K562 (cell line): Measurements from ENCODE around the gene CD151. TPM values are rescaled to one million over a fixed set of nuclear protein-coding genes. Genes with fewer than 3 reads are reported as not detected.

Experiments used
- HOMEZ ChIP-seq: fragments of 250-450 bp; sonication (Bioruptor Pico); IDR thresholded peaks from 2 replicates; pipeline ENCODE4 v1.4.0; 2020; ENCODE audit warnings: mild to moderate bottlenecking, moderate library complexity
- MAFG ChIP-seq: fragments of 450-650 bp; conservative IDR thresholded peaks from 2 replicates; pipeline ENCODE4 v1.6.1; 2016; ENCODE audit warnings: missing genetic modification characterization, missing compliant biosample characterization
- MLLT1 ChIP-seq, 2 experiments: fragments of 450-650 bp; IDR thresholded peaks; 2 replicates each; pipeline ENCODE4 v1.6.1; 2016
- NKRF ChIP-seq: fragments of 450-650 bp; IDR thresholded peaks from 2 replicates; pipeline ENCODE4 v1.6.1; 2016; ENCODE audit warnings: borderline replicate concordance
- NR2F6 ChIP-seq: fragments of 450-650 bp; formaldehyde crosslinking; IDR thresholded peaks from 2 replicates; pipeline ENCODE4 v1.4.0; 2020; ENCODE audit warnings: mild to moderate bottlenecking
- PBX2 ChIP-seq, 2 experiments: IDR thresholded peaks in 1 of 2; conservative IDR thresholded peaks in 1 of 2; 2 replicates each; pipeline ENCODE4 v1.6.1; 2016; ENCODE audit warnings: low read depth in 2 of 2, mild to moderate bottlenecking in 1 of 2, missing compliant biosample characterization in 1 of 2, missing genetic modification characterization in 1 of 2, moderate library complexity in 1 of 2
- PHF20 ChIP-seq: fragments of 450-650 bp; IDR thresholded peaks from 2 replicates; pipeline ENCODE4 v1.6.1; 2018; ENCODE audit not compliant: partially characterized antibody
- POLR2H ChIP-seq: IDR thresholded peaks from 2 replicates; pipeline ENCODE4 v1.6.1; 2016; ENCODE audit warnings: missing genetic modification characterization, low read depth, mild to moderate bottlenecking, control low read depth, missing compliant biosample characterization, moderate library complexity
- SIN3B ChIP-seq: fragments of 450-650 bp; IDR thresholded peaks from 2 replicates; pipeline ENCODE4 v1.6.1; 2017; ENCODE audit warnings: low read depth, mild to moderate bottlenecking, moderate library complexity
- TBP ChIP-seq: optimal IDR thresholded peaks from 2 replicates; pipeline ENCODE3; 2011; ENCODE audit warnings: low read depth, low read length, improper control_type of control experiment
- ZNF395 ChIP-seq: fragments of 200-800 bp; sonication (Bioruptor generic); IDR thresholded peaks from 2 replicates; pipeline ENCODE4 v1.6.1; 2017; ENCODE audit warnings: missing genetic modification characterization, missing compliant biosample characterization
- ZNF444 ChIP-seq: fragments of 250-450 bp; sonication (Bioruptor Pico); IDR thresholded peaks from 2 replicates; pipeline ENCODE4 v1.4.0; 2020; ENCODE audit warnings: mild to moderate bottlenecking, moderate library complexity
- ZNF699 ChIP-seq: fragments of 250-450 bp; sonication (Bioruptor Pico); IDR thresholded peaks from 2 replicates; pipeline ENCODE4 v1.8.0; 2021; ENCODE audit warnings: mild to moderate bottlenecking, moderate library complexity; ENCODE audit not compliant: insufficient replicate concordance
- ZNF740 ChIP-seq, 3 experiments: fragments of 200-800 bp in 1 of 3; sonication (Bioruptor generic) in 1 of 3; sonication (generic) in 1 of 3; formaldehyde crosslinking in 1 of 3; IDR thresholded peaks; 2 replicates each; pipeline versions ENCODE4 v1.6.1 to v1.8.0; 2016 to 2022; ENCODE audit warnings: mild to moderate bottlenecking in 2 of 3, missing compliant biosample characterization in 2 of 3, missing genetic modification characterization in 2 of 3, missing genetic modification reagents in 1 of 3
- ZNF764 ChIP-seq: fragments of 250-450 bp; sonication (Bioruptor Pico); IDR thresholded peaks from 2 replicates; pipeline ENCODE4 v1.4.0; 2020; ENCODE audit warnings: low read depth, mild to moderate bottlenecking, moderate library complexity
- polyA plus RNA-seq, 8 experiments: library from polyadenylated mRNA; depleted of rRNA in 4 of 8; stranded (reverse) in 5 of 8; unstranded in 3 of 8; fragments of >200 nt; fragmentation: Nextera tagmentation in 2 of 8; fragmentation: Illumina TruSeq in 1 of 8; extraction: Ambion mirVana in 2 of 8; extraction: Trizol in 1 of 8; gene quantifications; 2 replicates each; pipeline versions ENCODE4 v1.2.1 to v1.2.3, GENCODE V29; 2011 to 2014; ENCODE audit warnings: inconsistent platforms in 1 of 8, missing spikeins in 1 of 8
- total RNA-seq, 7 experiments: library from RNA; depleted of rRNA in 6 of 7; stranded (reverse); fragments of >200 nt in 6 of 7; fragmentation: Illumina TruSeq in 2 of 7; extraction: Trizol in 2 of 7; gene quantifications; 2 replicates each; pipeline versions ENCODE4 v1.2.1 to v1.2.3, GENCODE V29; 2011 to 2021; ENCODE audit warnings: low replicate concordance in 1 of 7

The CD151 gene
- total and polyA plus RNA-seq, 9 of the 15 experiments (the other 6 are each of a cell fraction or from before 2014, with no cell fraction given): 2.3 to 187 (median 140) TPM

- peak; percentile 72; the same call in 1 of the 2 replicates for TF ChIP-seq ZNF395 (CRISPR knock-in tag)
- no peak for TF ChIP-seq ZNF444
- TF ChIP-seq ZNF699: no peak
- TF ChIP-seq NR2F6 (CRISPR knock-in tag): no peak
- TF ChIP-seq HOMEZ (CRISPR knock-in tag): no peak
- TF ChIP-seq PHF20: no peak
- no peak for TF ChIP-seq ZNF764 (CRISPR knock-in tag)
- peak; percentile 33 for TF ChIP-seq TBP
- no peak for TF ChIP-seq POLR2H (tag)
- TF ChIP-seq NKRF: peak; percentile 39; the same call in 1 of the 2 replicates
- TF ChIP-seq ZNF740 (CRISPR knock-in tag; IDR thresholded peaks at IDR 0.05): no peak
- TF ChIP-seq ZNF740 (tag; IDR thresholded peaks at IDR 0.05): no peak
- TF ChIP-seq MAFG (tag): no peak
- TF ChIP-seq SIN3B: no peak
- 0 out of 2 replicates have a peak, but pooled peaks have one; percentile 17 for TF ChIP-seq PBX2 (CRISPR knock-in tag; IDR thresholded peaks at IDR 0.05; ENCODE audit: low read depth)
- TF ChIP-seq PBX2 (tag; conservative IDR thresholded peaks at IDR 0.05; ENCODE audit: low read depth): no peak; the same call in 1 of the 2 replicates
- TF ChIP-seq MLLT1 (IDR thresholded peaks at IDR 0.05): no peak
These were observed 43.1 kb downstream of the CD151 start (continued) for GRCh38 chr11:875769-876301.
